H1 (cell line): ENCODE results near the gene DNAH8. TPM values are rescaled to one million over a fixed set of nuclear protein-coding genes. Genes with fewer than 3 reads are reported as not detected.

ENCODE experiments used
- KDM5A ChIP-seq: fragments of 200-600 bp; IDR thresholded peaks from 2 replicates; pipeline ENCODE4 v1.7.1; 2012; ENCODE audit warnings: mild to moderate bottlenecking, low read length, inconsistent platforms, mixed read lengths
- PHF8 ChIP-seq: fragments of 200-600 bp; sonication (generic); conservative IDR thresholded peaks from 2 replicates; pipeline ENCODE4 v1.7.1; 2012; ENCODE audit warnings: low read depth, mild to moderate bottlenecking, inconsistent platforms, low read length, moderate library complexity
- SUZ12 ChIP-seq: fragments of 200-600 bp; sonication (generic); IDR thresholded peaks from 2 replicates; pipeline ENCODE4 v1.6.1; 2012; ENCODE audit warnings: mild to moderate bottlenecking, inconsistent platforms, low read length, moderate library complexity, mixed read lengths
- TEAD4 ChIP-seq: IDR thresholded peaks from 2 replicates; pipeline ENCODE4 v1.6.1; 2012; ENCODE audit warnings: low read depth, low read length, inconsistent platforms, mixed read lengths
- polyA plus RNA-seq, 7 experiments: library from polyadenylated mRNA; depleted of rRNA in 3 of 7; stranded (reverse) in 5 of 7; unstranded in 2 of 7; fragments of >200 nt in 5 of 7; fragments of 200-250 nt in 2 of 7; gene quantifications; 1 replicate in 5 of 7; 2 replicates in 1 of 7; 4 replicates in 1 of 7; pipeline versions ENCODE4 v1.2.1 to v1.2.3, GENCODE V29; 2011 to 2013; ENCODE audit warnings: missing spikeins in 2 of 7, mixed read lengths in 2 of 7
- total RNA-seq: library from RNA; stranded (reverse); fragmentation: NEBNext Ultra II Directional; extraction: Animal tissue kit (Norgen Biotek cat#: 25700); gene quantifications from 2 replicates; pipeline ENCODE4 v1.2.1, GENCODE V29; 2021

DNAH8 gene
- total and polyA plus RNA-seq, 2 of the 8 experiments (the other 6 are each of a cell fraction or from before 2014, with no cell fraction given) = under 0.01 TPM; not detected in 1

DNA sequence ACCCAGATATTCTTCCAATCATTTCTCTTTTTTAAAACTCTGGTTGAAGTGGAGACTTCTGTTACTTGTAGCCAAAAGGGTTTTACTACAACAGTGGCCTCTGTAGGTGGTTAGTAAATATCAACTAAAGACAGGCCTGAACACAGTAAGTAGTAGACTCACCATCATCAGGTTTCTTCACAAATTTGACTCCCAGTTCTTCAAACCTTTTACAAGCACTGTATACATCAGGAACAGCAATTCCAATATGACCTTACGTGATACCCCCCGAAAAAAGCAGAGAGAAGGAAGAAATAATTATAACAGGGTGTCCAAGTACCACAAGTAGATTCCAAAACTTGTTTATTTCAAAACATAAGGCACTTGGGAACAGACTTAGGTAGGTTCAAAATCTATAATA is 33.3 kb upstream of the DNAH8 start (continued):
- TF ChIP-seq PHF8 = no peak
- no peak for TF ChIP-seq KDM5A
- TF ChIP-seq TEAD4 = no peak
- TF ChIP-seq SUZ12 = no peak
- TF ChIP-seq, all 59 proteins: peak for 0
